NCI-H446 treated with DMSO at 0.1 percent for 48 hours (cell line): ENCODE data around the gene BCR.
A peak's percentile ranks its signal among the peaks of the same experiment; 100 is the strongest.

ENCODE experiments used
- DNase-seq: peaks from one replicate; lab custom pipeline; 2025; lab: John Stamatoyannopoulos, UW

The BCR gene

DNA sequence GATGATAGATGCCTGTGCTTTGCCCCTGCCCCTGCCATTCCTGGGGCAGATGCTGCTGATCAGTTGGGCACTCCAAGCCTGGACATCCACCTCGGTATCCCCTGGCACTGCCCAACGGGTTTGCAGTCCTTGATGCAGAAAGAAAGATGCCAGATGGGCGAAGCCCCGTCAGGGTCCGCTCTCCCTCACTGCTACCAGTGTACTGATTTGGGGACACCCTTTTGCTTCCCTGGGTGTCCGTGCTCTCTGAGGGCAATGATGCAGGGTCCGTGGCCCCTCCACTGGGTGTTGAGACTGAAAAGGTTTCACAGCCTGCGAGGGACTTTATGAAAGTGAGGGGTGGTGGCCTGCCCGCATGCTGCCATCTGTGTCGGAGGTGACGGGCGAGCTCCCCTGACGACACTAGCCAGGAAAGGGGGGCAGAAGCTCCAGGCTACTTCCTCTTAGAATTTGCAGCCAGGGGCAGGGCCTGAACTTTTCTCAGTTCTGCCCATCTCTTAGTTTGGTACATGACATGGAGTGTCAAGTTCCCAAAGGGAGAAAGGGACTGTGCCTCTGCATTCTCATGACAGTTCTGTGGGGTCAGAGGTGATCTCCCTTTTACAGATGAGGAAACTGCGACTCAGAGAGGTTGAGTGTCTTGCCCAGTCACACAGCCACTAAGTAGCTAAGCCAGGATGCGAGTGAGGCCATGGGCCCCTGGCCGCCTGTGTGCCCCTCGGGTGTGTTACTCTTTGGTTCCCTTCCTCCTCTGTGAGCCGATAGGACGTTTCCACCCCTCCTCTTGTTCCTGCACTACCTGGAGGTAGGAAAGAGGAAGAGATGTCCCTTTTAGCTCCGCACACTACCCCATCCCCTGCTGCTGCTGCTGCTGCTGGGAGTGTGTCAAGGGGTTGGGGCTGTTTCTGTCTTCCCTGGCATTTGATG, 96.6 kb downstream of the BCR start:
- DNase-seq, result no peak

DNA sequence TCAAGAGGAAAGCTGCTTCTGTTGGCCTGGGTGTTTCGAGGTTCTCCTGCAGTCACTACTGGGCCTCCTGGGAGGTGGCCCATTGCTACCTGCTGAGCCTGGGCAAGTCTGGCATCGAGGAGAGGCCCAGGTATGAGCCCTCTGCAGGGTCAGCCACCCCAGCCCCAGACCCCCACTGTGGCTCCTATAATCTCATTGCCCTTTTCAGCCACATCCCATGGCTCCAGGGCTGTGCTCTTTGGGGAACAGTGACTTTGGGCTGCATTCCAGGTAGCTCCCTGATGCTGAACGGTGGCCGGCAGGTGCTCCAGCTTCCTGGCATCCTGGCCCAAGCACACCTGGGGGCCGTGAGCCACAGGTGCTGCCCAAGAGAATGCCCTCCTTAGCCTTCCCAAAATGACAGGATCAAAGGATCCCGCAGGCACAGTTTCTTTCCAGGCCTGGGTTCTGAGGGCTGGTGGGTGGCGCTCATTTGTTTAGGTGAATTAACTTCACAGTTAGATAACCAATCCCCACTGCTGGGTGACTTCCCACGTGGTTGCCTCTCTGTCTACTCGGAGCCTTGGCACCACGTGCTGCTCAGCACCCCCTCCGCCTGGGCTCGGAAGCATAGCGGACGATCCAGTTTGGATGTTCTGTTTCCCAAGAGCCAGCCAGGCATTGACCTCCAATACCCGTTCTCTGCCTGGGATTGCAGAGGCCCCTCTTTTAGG, 97.4 kb downstream of the BCR start:
- no peak for DNase-seq

GRCh38 chr22:23278883-23279675, 98.8 kb downstream of the BCR start:
- peak; percentile 65 for DNase-seq

DNA sequence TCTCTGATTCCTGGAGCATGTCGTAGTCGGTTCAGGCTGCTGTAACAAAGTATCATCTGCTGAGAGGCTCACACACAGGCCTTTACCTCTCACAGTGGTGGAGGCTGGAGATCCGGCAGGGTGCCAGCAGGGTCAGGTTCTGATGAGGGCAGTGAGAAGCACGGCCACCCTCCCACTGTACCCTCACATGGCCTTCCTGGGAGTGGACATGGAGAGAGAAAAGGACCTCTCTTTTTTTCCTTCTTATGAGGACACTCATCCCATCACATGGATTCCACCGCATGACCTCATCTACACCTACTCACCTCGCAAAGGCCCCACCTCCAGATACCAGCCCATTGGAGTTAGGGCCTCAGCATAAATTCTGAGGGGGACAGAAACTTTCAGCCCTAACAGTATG, 99.5 kb downstream of the BCR start:
- DNase-seq, result no peak

- no peak for DNase-seq
Measured at GRCh38 chr22:23280356-23281052, 100.2 kb downstream of the BCR start.

- DNase-seq, result no peak
Measured at GRCh38 chr22:23281053-23281405, 100.7 kb downstream of the BCR start.

- DNase-seq, result peak; percentile 50
Measured at GRCh38 chr22:23281406-23282088, 101.2 kb downstream of the BCR start.

DNA sequence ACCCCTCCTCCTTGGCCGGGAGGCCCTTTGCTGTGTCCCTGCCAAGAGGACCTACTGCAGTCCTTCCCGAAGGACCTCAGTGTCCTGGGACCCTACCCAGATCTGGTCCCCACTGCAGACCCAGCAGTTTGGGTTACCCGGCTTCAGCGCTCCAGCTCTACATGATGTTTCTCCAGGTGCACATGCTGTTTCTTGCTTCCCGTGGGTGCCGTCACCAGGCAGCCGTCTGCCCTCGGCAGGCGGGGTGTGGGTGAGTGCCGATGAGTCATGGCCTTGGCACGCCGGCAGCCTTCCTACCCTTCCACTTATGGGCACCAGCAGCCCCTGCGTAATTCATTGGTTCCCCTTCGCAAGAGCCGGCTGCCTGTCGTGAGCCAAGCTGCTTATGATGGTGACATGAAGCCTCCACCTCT, 101.8 kb downstream of the BCR start:
- peak; percentile 76 for DNase-seq

- no peak for DNase-seq
Measured at GRCh38 chr22:23282516-23282915, 102.2 kb downstream of the BCR start.

DNA sequence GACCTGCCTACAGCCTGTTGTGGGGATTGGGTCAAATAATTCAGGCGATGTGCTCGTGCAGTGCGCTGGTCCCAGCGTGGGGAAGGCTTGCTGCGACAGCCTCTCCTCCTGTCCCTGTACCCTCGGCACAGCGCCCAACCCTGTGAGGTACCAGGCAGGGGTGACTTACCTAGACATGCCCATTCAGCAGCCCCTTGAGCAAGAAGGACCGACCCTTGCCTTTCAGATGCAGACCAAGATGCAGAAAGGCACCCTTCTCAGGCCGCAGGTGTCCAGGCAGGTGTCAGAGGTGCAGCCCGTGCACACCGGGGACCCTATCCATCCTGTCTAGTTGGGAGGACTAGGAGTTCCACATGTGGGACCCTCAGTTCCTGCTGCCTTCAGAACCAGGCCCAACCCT, 102.7 kb downstream of the BCR start:
- no peak for DNase-seq

DNA sequence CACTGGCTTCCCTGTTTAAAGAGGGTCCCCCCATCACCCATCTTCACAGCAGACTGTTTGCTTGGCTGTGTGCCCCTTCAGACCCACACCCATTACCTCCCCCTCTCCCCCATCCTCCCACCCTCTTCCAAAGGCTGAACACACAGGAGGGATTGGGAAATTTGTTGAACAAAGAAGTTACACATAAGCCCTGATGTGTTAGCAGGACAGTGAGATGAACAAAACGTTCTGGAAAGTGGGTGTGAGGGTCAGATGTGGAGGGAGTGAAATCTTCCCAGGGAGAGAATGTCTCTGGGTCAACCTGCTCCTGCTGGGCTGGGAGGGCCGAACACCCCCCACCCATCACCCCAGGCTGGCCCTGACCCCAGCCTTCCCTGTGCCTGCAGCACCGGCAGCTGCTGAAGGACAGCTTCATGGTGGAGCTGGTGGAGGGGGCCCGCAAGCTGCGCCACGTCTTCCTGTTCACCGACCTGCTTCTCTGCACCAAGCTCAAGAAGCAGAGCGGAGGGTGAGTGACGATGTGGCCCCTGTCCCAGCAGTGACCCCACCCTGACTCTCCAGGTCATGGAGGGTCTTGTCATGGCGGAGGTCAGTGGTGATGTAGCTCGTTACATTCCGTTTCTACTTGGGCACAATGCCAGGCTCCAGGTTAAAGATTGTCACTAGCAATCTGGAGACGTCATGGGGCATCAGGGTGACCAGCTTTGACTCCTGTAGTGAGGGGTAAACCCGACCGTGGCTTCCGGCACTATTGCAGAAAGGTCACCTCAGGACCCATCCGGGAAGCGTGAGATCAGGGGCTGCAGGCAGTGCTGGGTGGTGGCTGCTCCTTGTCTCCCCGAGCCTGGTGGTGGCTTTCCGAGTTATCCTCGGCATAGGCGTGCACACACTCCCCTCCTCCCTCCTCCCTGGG, 103.5 kb downstream of the BCR start:
- no peak for DNase-seq

- DNase-seq, result no peak
Measured at GRCh38 chr22:23284504-23285033, 104.3 kb downstream of the BCR start.

- DNase-seq, result no peak
Measured at GRCh38 chr22:23285236-23285635, 104.9 kb downstream of the BCR start.

GRCh38 chr22:23285734-23286133, 105.4 kb downstream of the BCR start:
- no peak for DNase-seq

DNA sequence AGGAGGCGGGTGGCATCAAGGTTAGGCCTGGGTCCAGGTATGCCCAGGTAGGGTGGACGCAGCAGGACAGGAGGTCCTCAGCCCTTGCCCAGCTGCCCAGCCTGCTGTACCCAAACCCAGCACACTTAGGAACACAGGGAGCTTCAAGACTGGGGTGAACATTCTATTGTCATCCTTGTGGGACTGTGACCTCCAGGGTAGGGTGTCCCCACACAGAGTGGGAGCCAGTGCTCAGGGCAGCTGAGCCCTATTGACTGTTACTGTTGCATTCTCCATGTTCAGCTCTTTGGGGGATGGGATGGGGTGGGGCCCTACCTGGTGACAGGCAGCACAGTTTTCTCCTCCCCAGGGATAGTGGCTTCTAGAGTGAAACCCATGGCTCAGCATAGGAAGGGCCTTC, 106.0 kb downstream of the BCR start:
- DNase-seq, result no peak

DNA sequence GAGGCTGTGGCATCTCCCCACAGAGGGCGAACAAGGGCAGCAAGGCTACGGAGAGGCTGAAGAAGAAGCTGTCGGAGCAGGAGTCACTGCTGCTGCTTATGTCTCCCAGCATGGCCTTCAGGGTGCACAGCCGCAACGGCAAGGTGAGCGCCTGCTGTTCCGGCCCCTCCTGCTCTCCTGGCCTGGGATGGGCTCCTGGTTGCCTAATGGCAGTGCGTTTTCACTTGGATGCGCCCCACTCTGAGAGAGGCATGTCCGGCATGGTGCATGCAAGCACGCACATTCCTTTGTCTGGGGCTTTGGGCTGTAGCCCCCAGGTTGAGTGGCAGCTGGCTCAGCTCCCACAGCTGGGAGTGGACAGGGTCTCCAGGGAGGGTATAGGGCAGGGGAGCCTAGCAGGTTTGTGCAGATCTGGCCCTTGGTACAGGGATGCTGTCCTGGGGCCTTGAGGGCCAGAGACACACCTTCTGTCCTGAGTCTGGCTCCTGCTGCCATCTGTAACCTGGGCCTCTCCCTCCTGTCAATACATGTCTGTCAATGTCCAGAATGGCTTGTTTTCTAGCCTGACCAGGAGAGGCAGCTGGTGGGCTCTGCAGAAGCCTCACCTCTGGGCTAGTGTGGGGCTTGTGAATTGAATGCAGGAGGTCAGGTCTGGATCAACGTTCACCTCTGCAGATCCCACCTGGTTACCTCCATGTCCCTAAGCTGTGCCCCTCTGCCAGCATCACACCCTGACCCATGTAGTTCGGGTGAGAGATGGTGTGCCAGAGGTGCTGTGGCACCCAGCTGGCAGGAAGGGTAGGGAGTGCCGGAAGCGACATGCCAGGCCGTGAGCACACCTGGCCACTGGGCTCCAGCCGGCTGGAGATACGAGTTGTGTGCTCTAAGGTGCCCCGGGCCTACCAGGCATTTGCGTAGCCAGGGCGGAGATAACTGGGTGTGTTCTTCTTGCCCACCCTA, 107.1 kb downstream of the BCR start:
- DNase-seq, result no peak

DNA sequence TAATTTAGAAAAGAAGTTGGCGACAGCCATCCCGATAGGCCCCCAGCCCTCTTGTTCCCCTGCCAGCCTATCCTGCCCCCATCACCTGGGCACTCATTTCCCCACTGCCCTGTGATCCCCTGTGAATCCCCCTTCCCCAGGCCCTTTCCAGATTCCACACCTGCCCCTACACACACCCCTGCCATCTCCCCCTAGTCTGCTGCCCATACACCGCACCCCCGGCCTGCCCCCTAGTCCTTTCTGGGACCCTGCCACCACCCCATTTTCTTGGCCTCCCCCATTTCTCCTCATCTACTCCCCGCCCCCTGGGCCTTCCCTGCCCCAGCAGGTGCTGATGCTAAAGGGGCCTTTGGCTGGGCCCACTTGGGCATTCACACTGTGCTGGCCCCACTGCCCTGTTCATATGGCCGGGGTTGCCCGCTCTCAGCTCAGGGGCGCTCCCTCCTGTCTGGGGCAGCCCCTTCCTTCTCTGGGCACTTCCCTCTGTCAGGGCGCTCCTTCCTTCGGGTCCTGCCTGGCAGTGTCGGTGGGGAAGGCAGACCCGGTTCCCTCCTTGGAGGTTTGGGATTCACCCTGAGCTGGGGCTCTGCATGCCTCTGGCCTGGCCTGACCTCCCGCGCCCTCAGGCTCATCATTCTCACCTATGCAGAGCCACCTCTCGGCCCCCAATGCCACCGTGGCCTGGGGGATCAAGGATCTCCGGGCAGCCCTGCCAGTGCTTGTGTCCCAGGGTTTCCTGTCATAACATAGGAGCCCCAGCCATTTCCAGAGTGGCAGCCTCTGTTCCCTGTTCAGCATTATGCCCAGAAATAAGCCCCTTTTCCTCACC, 108.2 kb downstream of the BCR start:
- DNase-seq, result no peak

- no peak for DNase-seq
Measured at GRCh38 chr22:23289130-23289503, 108.8 kb downstream of the BCR start.
